GM12872 (cell line): ENCODE data around the gene TRAF3.

Experiments
- CTCF ChIP-seq: IDR thresholded peaks from 3 replicates; pipeline ENCODE4 v1.5.1; 2011; ENCODE audit warnings: low read depth, mild to moderate bottlenecking, low read length, moderate library complexity; ENCODE audit not compliant: insufficient read depth

Gene TRAF3

GRCh38 chr14:102806447-102806846 lies 29.2 kb downstream of the TRAF3 start:
- no peak for TF ChIP-seq CTCF

- TF ChIP-seq CTCF: no peak
These were observed 29.8 kb downstream of the TRAF3 start for GRCh38 chr14:102807013-102807406.

GRCh38 chr14:102809870-102810269 lies 32.6 kb downstream of the TRAF3 start:
- TF ChIP-seq CTCF: no peak

GRCh38 chr14:102810523-102810922 lies 33.3 kb downstream of the TRAF3 start:
- no peak for TF ChIP-seq CTCF

- no peak for TF ChIP-seq CTCF
These were observed 34.2 kb downstream of the TRAF3 start for GRCh38 chr14:102811254-102811963.

- no peak for TF ChIP-seq CTCF
These were observed 34.7 kb downstream of the TRAF3 start for GRCh38 chr14:102811971-102812370.

- no peak for TF ChIP-seq CTCF
These were observed 36.4 kb downstream of the TRAF3 start for GRCh38 chr14:102813691-102814090.
